Breast epithelium (tissue), 3 donors: ENCODE data around the gene SFMBT1.

Source experiments
- CTCF ChIP-seq, 3 donors: fragments of 450-650 bp; IDR thresholded peaks; one replicate each; pipeline ENCODE4 v1.5.1; 2016 to 2017; ENCODE audit warnings: antibody characterized with exemption in 3 of 3, mild to moderate bottlenecking in 3 of 3, moderate library complexity in 3 of 3
- POLR2A ChIP-seq: fragments of 450-650 bp; IDR thresholded peaks from one replicate; pipeline ENCODE4 v1.6.1; 2016; ENCODE audit warnings: antibody characterized with exemption, mild to moderate bottlenecking, moderate library complexity
- POLR2AphosphoS5 ChIP-seq, 3 donors: sonication (generic); formaldehyde crosslinking; IDR thresholded peaks; one replicate each; pipeline ENCODE4 v1.6.1; 2017; ENCODE audit warnings: antibody characterized with exemption in 3 of 3

GRCh38 chr3:52939600-52939999, 106.3 kb downstream of the SFMBT1 start:
- no peak for TF ChIP-seq CTCF (IDR thresholded peaks at IDR 0.05)
- no peak for TF ChIP-seq POLR2A
- no peak for TF ChIP-seq POLR2AphosphoS5 (IDR thresholded peaks at IDR 0.05)
